Inflammatory macrophage treated with lipopolysaccharide for 1 hour (primary cell): Measurements from ENCODE around the gene PSG1.
"Not testable (repeated sequence)": the region's sequence is repeated elsewhere in the genome, so short reads cannot be mapped to it uniquely, and the experiment has no call there.

Experiments used
- DNase-seq, 2 donors: peaks; one replicate each; pipeline ENCODE4 v3.0.0-alpha.2; 2020 to 2022

Gene PSG1

DNA sequence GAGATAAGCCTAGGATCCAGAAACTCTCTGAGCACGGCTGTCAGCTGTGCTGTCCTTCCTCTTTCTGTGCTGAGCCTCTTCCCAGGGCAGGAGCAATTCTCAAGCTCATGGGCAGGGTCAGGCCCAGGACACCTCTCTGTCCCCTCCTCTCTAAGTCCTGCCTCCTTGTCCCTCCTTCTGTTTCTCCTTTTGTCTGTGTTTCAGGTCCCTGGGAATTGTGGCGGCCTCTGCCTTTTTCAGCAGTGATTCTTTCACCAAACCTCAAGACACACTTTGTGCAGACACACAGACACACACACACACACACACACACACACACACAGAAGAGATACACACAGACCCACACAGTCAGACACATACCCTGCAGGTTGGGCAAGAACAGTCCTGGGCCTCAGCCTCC is at the start of gene PSG1:
TSS of gene PSG1 (minus strand) at position 101 of the 400 bp plus-strand sequence. CDS start 132 bp downstream, outside the sequence.
- DNase-seq = no peak

DNA sequence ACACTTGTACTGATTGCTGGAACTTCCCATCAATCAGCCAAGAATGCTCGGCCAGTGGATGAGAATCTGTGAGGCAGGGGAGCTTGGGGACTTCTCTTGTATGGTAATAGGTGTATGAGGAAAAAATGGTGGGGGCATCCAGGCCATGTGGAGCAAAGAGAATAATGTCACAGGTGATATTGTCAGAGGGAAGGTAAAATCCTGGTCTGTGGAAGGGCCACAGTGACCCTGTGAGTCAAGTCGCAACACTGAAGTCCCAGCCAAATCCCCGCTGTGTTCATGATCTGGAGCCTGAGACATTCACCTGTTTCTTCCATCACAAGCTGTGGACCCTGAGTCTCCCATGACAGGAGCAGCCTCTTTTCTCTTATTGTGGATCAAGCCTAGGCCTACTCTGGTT is 49.4 kb upstream of the PSG1 start:
- no peak for DNase-seq

DNA sequence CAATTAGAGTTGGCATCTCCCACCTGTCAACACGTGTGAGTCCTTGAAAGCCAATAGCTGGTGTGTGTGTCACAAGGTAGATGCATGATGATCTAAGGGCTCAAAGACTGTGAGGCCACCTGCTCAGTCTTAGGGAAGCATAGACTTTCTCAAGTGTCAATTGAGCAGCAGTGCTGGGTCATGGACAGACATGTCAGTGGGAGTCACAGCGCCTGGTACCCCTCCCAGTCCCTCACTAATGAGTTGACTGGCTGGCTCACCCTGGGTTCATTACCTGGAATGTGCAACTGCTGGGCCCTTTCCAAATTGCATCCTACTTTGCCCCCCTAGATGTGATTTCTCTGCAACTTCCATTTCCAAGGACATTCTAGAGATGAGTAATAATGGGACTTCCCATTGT is 47.3 kb upstream of the PSG1 start:
- DNase-seq = no peak

DNA sequence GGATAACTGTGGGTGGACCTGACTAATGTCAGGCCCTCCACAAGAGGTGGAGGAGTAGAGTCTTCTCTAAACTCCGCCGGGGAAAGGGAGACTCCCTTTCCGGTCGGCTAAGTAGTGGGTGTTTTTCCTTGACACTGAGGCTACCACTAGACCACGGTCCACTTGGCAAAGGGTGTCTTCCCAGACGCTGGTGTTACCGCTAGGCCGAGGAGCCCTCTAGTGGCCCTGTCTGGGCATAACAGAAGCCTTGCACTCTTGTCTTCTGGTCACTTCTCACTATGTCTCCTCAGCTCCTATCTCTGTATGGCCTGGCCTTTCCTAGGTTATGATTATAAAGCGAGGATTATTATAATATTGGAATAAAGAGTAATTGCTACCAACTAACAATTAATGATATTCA is 43.6 kb upstream of the PSG1 start:
- peak; percentile 1 to 38 for DNase-seq

DNA sequence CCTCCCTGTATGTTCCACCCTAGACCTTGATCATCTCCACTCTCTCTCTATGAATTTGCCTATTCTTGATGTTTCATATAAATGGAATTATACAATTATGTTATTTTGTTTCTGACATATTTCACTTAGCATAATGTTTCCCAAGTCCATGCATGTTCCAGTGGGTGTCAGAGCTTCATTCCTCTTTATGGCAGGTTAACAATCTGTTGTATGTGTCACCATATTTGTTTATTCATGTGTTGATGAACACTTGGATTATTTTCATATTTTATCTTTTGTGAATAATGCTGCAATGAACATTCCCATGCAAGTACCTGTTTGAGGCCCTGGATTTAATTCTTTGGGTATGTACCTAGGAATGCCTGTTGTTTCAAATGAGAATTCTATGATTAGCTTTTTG is 41.5 kb upstream of the PSG1 start:
- not testable (repeated sequence) for DNase-seq

DNA sequence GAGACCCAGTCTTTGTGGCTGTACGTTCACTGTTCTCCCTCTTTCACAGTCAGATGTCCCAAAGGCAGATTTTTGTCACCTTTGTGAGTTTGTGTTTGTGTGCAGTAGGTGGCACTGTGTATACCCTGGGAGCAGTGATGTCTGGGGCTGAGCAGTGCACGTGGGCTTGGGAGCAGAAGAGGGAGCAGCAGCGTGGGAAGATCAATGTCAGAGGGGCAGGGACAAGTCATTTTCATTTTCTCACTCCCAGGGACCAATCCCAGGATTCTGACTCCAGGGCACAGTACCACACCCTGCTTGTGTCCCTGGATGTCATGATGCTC is 40.2 kb upstream of the PSG1 start:
- DNase-seq = no peak

DNA sequence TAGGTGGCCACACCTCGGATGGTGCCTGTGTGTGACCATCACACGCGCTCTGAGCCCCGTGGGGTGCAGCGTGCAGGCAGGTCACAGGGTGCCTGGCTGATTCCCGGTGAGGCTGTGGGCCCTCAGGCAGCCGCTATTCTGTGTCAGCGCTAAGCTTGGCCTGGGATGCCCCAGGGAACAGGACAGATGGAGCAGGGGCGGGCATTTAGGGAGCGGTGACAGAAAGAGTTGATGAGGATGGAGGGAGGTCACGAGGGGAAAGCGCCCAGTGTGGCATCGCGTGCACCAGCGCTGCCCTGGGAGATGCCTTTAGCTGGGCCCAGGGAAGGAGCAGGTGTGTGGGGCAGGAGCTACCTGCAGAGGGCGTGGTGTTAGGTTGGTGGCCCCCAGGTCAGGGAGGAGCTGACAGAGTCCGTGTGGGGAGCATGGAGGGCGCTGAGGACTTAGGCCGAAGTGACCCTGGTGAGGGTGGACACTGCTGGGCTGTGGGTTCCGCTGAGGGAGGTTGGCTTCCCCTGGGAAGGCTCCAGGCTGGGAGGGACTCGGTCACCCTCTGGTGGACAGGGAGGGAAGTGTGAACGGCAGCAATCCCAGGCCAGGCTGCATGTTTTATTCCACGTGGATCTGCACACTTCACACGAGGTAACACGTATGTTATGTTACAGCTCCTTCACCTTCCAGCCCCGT is 39.7 kb upstream of the PSG1 start:
- DNase-seq = not testable (repeated sequence)

DNA sequence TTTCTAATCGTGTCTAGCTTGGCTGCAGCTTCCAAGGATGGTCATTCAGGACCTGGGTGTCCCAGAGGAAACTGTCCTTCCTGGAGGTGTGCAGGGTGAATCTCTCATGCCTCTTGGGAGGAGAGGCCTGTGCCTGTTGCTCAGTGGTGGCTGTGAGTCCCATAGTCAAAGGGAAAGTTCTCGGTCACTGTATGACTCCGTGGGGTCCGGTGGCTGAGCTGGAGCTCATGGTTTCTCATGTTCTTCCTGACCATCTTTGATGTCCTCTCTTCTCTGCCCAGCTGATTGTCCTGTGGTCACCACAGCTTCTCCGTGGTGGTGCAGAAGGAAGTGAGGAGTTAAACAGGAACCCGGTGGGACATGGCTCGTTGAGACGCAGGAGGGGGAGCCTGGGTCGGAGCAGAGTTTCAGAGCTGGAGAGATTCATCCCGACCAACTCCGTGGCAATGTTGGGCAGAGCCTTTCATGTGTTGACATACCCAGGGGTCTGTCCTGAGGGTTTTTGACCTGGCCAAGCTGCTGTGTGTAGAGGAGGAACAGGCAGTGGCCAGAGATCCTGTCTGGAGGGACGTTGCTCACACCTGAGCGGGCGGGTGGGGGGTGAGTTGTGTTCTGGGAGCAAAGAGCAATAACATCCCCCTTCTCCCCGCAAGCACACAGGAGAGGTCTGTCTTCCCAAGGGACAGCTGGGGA is 39.0 kb upstream of the PSG1 start:
- not testable (repeated sequence) for DNase-seq

DNA sequence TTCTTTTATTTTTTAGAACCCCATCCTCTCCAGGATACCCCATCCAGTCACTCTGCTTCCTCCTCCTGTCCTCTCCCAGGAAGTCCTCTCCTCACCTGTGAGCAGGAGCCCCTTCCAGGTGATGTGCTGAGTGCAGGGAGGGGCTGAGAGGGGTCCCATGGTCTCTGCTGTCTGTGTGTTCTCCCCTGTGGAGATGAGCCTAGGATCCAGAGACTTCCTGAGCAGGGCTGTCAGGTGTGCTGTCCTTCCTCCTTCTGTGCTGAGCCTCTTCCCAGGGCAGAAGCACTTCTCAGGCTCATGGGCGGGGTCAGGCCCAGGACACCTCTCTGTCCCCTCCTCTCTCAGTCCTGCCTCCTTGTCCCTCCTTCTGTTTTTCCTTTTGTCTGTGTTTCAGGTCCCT is 38.1 kb upstream of the PSG1 start, which contains the start of gene PSG6:
TSS of gene PSG6 (minus strand) at position 261 of the 400 bp plus-strand sequence. CDS start at position 159, 102 bp downstream.
- not testable (repeated sequence) for DNase-seq

DNA sequence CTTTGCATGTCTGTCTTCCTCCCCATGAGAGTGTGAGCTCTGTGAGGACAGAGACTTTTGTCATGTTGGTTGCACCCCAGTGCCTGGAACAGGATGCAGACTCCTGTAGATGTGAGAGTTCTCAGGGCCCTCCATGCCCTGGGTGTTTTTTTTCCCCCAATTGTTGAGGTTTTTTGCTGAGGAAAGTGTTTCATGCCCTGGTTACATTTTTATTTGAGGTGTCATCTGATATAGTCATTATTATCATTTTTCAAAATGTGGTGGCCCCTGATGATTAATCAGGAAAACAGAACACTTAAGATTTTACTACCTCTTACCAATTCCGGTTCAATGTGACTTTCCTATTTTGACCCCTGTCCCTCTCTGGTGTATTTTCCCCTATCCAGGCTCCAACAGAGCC is 37.4 kb upstream of the PSG1 start:
- DNase-seq = not testable (repeated sequence)

DNA sequence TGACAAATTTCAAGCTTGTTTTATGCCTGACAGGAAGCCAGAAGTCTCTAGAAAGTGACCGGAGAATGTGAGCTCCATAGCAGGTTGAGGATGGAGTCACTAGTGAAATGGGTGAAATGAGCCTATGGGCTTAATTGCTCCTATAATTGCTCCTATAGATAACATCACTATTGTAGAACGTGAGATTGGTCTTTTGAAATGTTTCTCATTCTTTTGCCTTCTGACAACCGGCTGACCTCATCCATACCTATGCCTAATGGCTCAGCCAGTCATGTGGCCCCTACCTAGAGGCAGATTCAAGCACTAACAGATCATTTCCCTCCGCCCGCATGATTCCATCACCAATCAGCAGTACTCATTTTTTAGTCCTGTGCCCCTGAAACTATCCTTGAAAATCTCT is 34.0 kb upstream of the PSG1 start:
- DNase-seq = not testable (repeated sequence)

DNA sequence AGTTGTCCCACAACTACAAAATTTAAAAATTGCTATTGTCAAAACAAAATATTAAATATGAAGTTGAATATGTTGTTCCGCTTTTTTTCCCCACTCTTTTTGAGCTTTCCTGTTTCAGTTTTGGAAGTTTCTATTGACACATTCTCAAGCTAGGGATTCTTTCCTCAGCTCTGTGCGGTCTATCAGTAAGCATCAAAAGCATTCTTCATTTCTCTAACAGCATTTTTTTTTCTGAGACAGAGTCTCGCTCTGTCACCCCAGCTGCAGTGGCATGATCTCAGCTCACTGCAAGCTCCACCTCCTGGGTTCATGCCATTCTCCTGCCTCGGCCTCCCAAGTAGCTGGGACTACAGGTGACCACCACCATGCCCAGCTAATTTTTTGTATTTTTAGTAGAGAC is 33.4 kb upstream of the PSG1 start:
- DNase-seq = not testable (repeated sequence)

DNA sequence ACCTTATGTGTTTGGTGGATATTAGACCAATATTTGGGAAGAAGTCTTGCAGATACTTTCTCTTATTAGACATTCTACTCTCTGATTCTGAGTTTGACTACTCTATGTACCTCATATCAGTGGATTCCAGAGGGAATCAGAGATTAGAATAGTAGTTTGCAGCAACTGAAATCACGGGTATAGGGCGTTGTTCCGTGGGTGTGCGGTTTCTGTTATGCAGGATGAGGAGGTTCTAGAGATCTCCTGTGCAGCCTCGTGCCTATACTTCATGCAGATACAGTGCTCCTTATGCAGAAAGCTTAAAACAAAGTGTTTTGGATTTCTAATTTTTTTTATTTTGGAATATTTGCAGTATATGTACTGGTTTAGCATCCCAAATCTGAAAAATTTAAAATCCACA is 32.2 kb upstream of the PSG1 start:
- not testable (repeated sequence) for DNase-seq

DNA sequence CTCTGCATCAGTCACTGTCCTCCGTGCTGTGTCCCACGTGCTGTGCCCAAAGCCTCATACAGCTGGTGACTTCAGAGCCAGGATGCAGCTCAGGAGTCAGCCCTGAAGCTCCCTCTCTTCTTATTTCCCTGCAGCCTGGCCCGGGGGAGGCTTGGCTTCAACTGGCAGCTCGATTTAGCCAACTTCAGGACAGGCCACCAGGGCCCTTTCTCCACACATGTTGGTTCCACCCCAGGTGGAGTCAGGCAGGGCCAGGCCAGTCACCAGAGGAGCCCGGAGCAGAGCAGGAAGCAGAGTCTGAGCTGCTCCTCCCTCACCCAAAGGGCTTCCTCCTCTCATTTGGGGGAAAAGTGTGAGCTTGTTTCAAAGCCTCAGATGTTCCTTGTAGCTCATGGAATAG is 26.6 kb upstream of the PSG1 start:
- not testable (repeated sequence) for DNase-seq

DNA sequence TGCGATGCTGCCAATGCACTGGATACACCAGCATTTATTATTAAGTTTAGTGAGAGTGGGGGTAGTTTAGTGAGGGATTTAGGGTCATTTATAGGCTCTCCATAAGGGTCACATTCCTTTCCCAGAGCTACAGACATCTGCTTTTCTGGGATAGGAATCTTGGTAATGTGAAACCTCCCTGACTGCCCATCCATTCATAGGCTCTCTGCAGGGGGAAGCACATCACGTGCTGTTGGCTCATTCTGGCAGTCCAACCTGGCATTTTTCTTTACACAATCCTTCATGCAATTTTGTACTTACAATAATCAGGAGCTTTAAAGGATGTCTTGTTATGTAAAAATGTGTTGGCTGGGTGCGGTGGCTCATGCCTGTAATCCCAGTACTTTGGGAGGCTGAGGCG is 21.0 kb upstream of the PSG1 start:
- DNase-seq = not testable (repeated sequence)

DNA sequence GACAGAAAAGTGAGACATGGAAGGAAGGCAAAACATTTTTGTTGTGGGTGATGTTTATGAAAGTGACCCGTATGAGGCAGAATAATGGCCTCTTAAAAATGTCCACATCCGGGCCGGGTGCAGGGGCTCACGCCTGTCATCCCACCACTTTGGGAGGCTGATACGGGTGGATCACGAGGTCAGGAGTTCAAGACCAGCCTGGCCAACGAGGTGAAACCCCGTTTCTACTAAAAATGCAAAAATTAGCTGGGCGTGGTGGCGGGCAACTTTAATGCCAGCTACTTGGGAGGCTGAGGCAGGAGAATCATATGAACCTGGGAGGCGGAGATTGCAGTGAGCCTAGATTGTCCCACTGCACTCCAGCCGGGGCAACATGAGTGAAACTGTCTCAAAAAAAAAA is 20.2 kb upstream of the PSG1 start:
- DNase-seq = not testable (repeated sequence)

DNA sequence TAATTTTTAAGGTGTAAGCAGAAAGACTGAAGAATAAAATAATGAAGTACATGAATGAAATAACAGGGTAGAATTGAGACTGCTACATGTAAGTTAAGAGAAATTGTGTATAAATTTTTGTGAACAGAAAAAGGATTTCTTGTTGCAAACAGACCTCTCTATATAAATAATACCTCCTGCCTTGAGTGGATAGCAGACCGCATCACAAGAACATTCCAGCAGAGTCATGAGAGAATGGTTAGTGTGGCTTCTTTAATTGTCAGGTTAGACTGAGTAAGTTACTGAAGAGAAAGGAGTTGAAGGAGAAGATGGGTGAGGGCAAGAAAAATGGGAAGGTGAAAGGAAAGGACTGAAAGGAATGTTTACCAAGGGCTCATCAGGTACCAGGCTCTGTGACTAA is 19.6 kb upstream of the PSG1 start:
- not testable (repeated sequence) for DNase-seq

DNA sequence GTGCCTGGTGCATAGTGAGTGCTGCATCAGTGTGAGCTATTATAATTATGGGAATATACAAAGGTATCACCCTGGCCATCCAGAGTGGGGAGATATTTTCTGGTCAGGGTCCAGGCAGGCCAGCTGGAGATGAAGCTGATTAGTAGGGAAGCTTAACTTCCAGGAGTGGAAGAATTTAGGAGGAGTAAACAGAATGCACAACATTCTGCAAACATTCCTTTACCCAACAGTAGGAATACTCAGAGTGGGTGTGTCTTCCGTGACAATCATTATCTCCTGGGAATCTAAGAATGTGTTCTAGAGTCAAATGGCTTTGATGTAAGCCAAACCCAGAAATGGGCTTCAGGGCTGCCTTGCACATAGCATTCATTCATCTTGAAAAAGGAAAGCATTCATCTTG is 19.1 kb upstream of the PSG1 start:
- DNase-seq = not testable (repeated sequence)

DNA sequence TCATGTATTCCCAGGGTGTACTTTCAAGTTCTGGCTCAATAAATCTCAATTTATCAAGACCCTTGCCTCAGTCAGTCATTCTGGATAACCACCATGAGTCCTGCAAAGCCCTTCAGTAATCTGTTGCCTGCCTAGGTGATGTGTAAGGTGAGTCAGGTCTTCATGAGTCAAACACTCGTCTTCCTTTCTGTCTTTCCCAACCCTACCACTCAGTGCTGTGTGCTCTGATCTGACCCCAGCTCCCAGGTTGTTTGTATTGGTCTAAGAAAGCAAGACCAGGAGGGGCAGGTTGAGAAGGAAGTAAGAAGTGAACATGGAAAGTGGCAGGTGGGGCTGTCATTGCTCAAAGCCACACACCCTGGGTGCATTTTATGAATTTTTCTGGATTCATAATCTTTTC is 18.2 kb upstream of the PSG1 start:
- DNase-seq = not testable (repeated sequence)

DNA sequence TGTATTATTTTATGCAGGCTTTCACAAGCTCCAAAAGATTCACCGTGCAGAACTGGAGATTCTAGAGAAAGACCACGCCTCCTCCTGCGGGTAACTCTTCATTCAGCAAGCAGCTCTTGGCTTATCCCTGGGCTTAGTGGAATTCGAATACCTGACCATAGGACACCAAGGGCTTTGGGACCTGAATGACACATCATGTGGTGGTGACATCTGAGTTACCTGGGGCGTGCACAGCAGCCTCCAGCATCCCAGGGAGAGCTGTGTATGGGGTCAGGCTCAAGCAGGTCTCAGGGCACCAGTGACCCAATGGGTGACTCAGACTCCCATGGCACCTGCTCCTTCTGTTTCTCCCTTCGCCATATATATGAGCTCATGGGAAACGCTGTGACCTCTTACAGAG is 10.9 kb upstream of the PSG1 start:
- not testable (repeated sequence) for DNase-seq

DNA sequence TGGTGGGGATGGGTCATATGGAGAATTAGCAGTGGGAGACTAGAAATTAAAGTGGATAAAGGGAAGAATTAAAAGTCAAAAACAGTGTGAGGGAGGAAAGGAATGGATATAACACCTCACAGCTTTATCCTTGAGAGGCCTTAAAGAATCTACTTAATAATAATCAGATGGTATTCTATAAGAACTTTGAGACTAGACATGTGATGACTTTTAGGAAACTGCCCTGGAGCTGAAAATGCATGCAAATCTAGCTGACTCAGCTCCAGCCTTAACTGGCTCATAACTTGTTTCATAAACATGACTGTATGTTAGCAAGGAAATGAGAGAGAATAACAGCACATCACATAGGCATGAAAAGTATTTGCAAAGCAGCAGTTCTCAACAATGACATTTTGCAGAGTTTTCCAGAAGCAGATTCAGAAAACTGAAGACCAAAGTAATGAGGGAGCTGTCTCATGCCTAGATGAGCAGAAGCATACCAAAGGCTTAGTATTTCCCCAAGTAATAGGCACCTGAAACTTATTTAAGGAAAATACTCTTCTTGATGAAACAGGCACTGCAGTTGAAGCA is 8.4 kb upstream of the PSG1 start:
- not testable (repeated sequence) for DNase-seq

DNA sequence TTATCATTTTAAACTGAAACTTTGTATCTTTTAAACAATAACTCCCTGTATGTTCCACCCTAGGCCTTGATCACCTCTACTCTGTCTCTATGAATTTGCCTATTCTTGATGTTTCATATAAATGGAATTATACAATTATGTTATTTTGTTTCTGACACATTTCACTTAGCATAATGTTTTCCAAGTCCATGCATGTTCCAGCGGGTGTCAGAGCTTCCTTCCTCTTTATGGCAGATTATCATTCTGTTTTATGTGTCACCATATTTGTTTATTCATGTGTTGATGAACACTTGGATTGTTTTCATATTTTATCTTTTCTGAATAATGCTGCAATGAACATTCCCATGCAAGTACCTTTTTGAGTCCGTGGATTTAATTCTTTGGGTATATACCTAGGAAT is 3.2 kb upstream of the PSG1 start:
- DNase-seq = not testable (repeated sequence)

DNA sequence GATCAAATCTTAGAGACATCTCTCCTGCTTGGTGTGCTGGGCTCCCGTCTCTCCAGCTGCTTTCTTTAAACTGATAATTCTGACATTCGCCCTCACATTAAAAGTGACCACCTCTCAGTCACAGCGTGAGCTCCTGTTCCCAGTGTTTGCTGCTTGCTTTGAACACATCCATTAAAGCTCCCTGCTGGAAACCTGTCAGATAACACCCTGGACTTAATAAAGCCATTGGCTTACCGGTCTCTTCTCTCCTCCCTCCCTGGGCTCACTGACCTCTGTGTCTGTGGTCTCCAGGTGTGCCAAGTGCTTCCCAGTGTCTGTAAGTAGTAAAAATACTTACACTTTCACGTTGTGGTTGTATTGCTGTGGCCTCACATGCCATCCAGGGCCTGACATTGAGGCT is 2.5 kb upstream of the PSG1 start:
- not testable (repeated sequence) for DNase-seq

DNA sequence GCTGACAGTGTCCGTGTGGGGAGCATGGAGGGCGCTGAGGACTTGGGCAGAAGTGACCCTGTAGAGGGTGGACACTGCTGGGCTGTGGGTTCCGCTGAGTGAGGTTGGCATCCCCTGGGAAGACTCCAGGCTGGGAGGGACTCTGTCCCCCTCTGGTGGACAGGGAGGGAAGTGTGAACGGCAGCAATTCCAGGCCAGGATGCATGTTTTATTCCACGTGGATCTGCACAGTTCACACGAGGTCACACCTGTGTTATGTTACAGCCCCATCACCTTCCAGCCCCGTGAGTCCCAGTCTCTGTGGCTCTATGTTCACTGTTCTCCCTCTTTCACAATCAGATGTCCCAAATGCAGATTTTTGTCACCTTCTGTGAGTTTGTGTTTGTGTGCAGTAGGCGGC is 1.8 kb upstream of the PSG1 start:
- not testable (repeated sequence) for DNase-seq
